ENCODE data around the gene HJV.

HJV gene

DNA sequence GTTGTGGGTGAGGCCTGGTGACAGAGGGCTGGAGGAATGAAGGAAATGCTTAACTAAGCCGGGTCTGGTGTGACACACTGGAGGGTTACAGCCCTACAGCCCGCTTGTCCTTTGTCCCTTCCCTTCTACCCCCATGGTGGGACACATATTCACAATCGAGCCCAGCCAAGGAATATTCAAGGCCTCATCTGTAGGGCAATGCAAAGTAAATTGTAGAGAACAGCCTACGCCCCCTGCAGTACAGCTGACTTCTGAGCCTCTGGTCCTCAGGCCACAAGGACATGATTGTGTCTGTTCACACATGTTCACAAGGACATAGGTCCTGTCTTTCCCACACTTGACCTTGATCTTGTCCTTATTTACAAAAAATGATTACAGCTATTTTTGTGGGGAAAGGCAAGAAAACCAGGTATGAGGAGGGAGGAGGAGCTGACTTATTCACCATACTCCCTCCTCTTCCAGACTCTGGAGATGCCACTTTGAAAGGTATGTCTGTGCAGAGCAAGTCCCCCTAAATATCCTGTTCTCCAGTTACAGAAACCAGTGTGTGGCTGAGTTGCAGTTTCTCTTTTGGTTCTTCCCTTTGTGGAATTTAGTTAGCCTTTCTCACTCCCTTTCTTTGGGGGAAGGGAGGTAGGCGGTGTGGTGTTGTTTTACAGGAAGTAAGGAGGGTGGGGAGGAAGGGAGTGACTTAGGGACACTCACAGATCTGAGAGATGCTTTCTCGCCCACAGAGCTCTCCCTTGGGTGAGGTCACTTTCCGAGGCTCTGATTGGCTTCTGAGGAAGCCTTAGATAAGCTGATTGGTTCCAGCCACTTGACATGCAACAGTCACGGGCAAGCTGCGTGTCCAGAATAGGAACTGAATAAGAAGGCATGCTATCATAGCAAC lies 42.4 kb downstream of the HJV start:
- Histone ChIP-seq H3K79me2 (ENCODE audit: insufficient read depth, low read length) (no peaks in the 10 kb centered on the region), H2AFZ (ENCODE audit: low read length) (no peak overlapping the region), H3K4me1 (ENCODE audit: insufficient read depth, low read length, severe bottlenecking) (peaks cover 56% of the 10 kb centered on the region), H3K4me2 (ENCODE audit: low read length) (peak overlapping the region; percentile 64), H4K20me1 (ENCODE audit: insufficient read depth, low read length) (no peaks in the 10 kb centered on the region), H3K9me2 (ENCODE audit: low read depth, low read length) (no peaks in the 10 kb centered on the region), H3K4me3 (ENCODE audit: low read depth, low read length, poor library complexity, severe bottlenecking) (peak overlapping the region; percentile 36), H3F3A (ENCODE audit: insufficient read depth, low read length) (0 out of 2 replicates have a peak, but pooled peaks cover 6% of the 10 kb centered on the region), H3K9ac (ENCODE audit: low read length) (peak overlapping the region; percentile 58), H3K9me3 (ENCODE audit: low read length) (no peaks in the 10 kb centered on the region), H3K27ac (ENCODE audit: low read depth, low read length, poor library complexity, severe bottlenecking) (peak overlapping the region; percentile 96), H3K36me3 (ENCODE audit: insufficient read depth, low read length) (peaks cover 5% of the 10 kb centered on the region; the same call in 1 of the 2 replicates), H3K27me3 (ENCODE audit: insufficient read depth, low read length) (no peaks in the 10 kb centered on the region)
- no peak for TF ChIP-seq EZH2 (IDR thresholded peaks at IDR 0.05; ENCODE audit: borderline replicate concordance, low read length)
- TF ChIP-seq, protein P1, sequence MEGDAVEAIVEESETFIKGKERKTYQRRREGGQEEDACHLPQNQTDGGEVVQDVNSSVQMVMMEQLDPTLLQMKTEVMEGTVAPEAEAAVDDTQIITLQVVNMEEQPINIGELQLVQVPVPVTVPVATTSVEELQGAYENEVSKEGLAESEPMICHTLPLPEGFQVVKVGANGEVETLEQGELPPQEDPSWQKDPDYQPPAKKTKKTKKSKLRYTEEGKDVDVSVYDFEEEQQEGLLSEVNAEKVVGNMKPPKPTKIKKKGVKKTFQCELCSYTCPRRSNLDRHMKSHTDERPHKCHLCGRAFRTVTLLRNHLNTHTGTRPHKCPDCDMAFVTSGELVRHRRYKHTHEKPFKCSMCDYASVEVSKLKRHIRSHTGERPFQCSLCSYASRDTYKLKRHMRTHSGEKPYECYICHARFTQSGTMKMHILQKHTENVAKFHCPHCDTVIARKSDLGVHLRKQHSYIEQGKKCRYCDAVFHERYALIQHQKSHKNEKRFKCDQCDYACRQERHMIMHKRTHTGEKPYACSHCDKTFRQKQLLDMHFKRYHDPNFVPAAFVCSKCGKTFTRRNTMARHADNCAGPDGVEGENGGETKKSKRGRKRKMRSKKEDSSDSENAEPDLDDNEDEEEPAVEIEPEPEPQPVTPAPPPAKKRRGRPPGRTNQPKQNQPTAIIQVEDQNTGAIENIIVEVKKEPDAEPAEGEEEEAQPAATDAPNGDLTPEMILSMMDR (IDR thresholded peaks at IDR 0.05; ENCODE audit: low read length): peak; percentile 64

DNA sequence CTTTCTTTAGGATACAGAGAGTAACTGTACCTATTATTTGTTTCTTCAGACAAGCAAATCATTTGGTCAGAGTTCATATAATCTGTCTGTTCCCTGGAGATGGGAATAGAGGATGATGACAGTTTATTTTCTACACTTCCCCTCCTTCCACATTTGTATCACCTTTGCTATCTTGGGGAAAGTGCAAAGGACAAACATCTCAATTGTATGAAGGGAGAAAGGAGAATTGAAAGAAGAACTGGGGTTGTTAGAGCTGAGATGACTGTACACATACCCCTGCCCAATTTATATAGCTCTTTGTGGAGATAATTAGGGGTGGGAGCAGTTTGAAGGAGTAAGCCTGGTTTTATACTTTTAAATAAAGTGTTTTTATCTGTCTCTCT lies 43.1 kb downstream of the HJV start:
- Histone ChIP-seq H3K9me2 (ENCODE audit: low read depth, low read length) (no peaks in the 10 kb centered on the region), H3K36me3 (ENCODE audit: insufficient read depth, low read length) (peaks cover 5% of the 10 kb centered on the region; the same call in 1 of the 2 replicates), H3K4me1 (ENCODE audit: insufficient read depth, low read length, severe bottlenecking) (peaks cover 50% of the 10 kb centered on the region), H3K79me2 (ENCODE audit: insufficient read depth, low read length) (no peaks in the 10 kb centered on the region), H3K27me3 (ENCODE audit: insufficient read depth, low read length) (no peaks in the 10 kb centered on the region), H3K27ac (ENCODE audit: low read depth, low read length, poor library complexity, severe bottlenecking) (peak overlapping the region; percentile 96), H3F3A (ENCODE audit: insufficient read depth, low read length) (0 out of 2 replicates have a peak, but pooled peaks cover 2% of the 10 kb centered on the region), H3K9ac (ENCODE audit: low read length) (peak overlapping the region; percentile 58), H4K20me1 (ENCODE audit: insufficient read depth, low read length) (no peaks in the 10 kb centered on the region), H3K4me3 (ENCODE audit: low read depth, low read length, poor library complexity, severe bottlenecking) (no peak overlapping the region), H2AFZ (ENCODE audit: low read length) (no peak overlapping the region), H3K4me2 (ENCODE audit: low read length) (peak overlapping the region; percentile 64; the same call in 1 of the 2 replicates), H3K9me3 (ENCODE audit: low read length) (no peaks in the 10 kb centered on the region)
- no peak for TF ChIP-seq EZH2 (IDR thresholded peaks at IDR 0.05; ENCODE audit: borderline replicate concordance, low read length)
- TF ChIP-seq, protein P1 (IDR thresholded peaks at IDR 0.05; ENCODE audit: low read length): no peak

DNA sequence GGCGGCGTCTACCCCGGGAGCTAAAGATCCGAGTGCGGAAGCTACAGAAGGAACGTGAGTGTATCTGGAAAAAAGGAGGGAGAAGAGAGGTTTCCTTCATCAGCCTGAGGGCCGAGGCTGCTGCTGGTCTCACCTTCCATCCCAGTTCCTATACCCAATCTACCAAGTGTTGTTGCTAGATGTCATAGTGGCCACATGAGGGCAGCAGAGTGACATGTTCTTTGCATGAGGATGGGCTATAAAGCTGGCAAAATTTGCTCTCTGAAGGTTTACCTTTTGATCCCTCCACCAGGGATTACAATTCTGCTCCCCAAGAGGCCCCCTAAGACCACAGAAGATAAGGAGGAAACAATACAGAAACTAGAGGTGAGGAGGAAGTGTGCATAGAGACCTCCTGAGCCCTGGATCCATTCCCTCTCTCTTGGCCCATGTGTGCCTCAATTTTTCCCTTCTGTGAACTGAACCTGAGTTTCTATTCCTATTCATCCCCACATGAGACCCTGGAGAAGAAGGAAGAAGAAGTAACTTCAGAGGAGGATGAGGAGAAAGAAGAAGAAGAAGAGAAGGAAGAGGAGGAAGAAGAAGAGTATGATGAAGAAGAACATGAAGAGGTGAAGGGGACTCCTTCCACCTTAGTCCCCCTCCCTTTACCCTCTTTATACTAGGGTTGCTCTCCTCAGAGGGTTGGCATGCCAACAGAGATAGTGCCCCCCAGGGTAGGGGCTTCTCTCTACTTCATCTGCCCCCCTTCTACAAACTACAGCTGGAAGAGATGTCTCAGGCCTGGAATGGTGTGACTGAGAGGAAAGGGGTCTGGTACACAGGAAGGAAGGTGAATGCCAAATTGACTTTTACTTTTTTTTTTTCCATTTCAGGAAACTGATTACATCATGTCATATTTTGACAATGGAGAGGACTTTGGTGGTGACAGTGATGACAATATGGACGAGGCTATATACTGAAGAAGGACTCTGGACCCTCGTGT lies 43.8 kb downstream of the HJV start:
- Histone ChIP-seq H3K79me2 (ENCODE audit: insufficient read depth, low read length) (no peaks in the 10 kb centered on the region), H4K20me1 (ENCODE audit: insufficient read depth, low read length) (no peaks in the 10 kb centered on the region), H3K4me2 (ENCODE audit: low read length) (peak overlapping the region; percentile 64; the same call in 1 of the 2 replicates), H3F3A (ENCODE audit: insufficient read depth, low read length) (no peaks in the 10 kb centered on the region), H3K4me1 (ENCODE audit: insufficient read depth, low read length, severe bottlenecking) (peaks cover 43% of the 10 kb centered on the region), H3K27ac (ENCODE audit: low read depth, low read length, poor library complexity, severe bottlenecking) (peak overlapping the region; percentile 96), H3K27me3 (ENCODE audit: insufficient read depth, low read length) (no peaks in the 10 kb centered on the region), H3K9me3 (ENCODE audit: low read length) (no peaks in the 10 kb centered on the region), H3K9ac (ENCODE audit: low read length) (peak overlapping the region; percentile 58; the same call in 1 of the 2 replicates), H2AFZ (ENCODE audit: low read length) (no peak overlapping the region), H3K4me3 (ENCODE audit: low read depth, low read length, poor library complexity, severe bottlenecking) (no peak overlapping the region), H3K36me3 (ENCODE audit: insufficient read depth, low read length) (peaks cover 5% of the 10 kb centered on the region; the same call in 1 of the 2 replicates), H3K9me2 (ENCODE audit: low read depth, low read length) (no peaks in the 10 kb centered on the region)
- no peak for TF ChIP-seq EZH2 (IDR thresholded peaks at IDR 0.05; ENCODE audit: borderline replicate concordance, low read length)
- TF ChIP-seq, protein P1 (IDR thresholded peaks at IDR 0.05; ENCODE audit: low read length): peak; percentile 84

All from OCI-LY1 (cell line).